HG02588 (cell line): ENCODE measurements around the gene SYNGR4.
"Not testable (repeated sequence)": the region's sequence is repeated elsewhere in the genome, so short reads cannot be mapped to it uniquely, and the experiment has no call there.

Experiments
- ATAC-seq: cut with Tn5 transposase; IDR thresholded peaks from one replicate; pipeline ENCODE4 v1.9.1; 2021; ENCODE audit warnings: mild to moderate bottlenecking, moderate library complexity; ENCODE audit not compliant: unreplicated experiment

Gene SYNGR4, protein sequence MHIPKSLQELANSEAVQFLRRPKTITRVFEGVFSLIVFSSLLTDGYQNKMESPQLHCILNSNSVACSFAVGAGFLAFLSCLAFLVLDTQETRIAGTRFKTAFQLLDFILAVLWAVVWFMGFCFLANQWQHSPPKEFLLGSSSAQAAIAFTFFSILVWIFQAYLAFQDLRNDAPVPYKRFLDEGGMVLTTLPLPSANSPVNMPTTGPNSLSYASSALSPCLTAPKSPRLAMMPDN

DNA sequence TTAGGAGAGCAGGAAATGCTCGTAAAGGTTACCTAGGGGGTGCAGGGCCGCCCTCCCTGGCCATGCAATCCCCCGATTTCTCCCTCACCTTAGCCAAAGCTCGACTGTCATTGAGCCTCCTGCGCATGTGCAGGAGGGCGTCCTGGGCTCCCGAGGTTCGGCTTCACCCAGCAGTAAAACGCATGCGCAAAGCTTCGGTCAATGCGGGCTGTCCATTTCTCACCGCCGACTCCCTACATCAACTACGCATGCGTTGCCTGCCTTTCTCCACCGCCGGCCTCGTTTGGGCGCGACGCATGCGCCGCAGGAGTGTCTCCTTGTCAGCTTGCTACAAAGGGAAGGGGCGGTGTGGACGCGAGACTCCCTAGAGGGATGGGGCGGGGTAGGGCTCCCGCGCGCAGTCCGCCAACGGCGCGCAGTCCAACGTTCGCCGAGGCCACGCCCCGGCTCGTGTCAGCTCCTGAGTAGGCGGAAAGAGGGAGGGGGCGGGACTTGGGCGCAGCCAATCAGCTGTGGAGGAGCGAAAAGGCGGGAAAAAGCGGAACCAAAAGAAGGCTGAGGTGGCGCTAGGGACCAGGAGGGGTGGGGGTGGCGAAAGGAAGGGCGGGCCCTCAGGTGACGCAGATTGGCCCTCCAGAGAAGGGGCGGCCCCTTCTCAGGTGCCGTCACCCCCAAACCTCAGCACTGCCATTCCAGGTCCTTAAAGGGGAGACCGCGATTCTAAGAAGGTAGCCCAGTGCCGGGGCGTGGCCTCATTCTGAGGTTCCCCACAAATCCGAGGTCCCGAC, at the start of gene SYNGR4, which contains the start of gene TMEM143:
Gene SYNGR4 (plus strand): TSS at position 558 of the 788 bp plus-strand sequence. CDS start 1,476 bp downstream, outside the sequence.
Gene TMEM143 (minus strand): TSS at position 131 of the 788 bp plus-strand sequence. CDS start 20 bp downstream, at position 111.
- ATAC-seq, result peak; percentile 79

DNA sequence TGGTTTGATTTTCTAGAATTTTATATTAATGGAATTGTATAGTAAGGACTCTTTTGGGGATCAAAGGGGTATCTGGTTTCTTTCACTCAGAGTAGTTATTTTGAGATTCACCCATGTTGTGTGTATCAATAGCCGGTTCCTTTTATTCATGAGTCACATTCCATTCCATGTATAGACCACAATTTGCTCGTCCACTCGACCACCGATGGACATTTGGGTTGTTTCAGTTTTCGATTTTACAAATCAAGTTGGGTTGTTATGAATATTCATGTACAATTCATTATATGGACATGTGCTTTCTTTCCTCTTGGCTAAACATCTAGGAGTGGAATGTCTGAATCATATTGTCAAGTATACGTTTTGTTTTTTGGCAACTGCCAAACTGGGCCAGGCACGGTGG, 48.5 kb upstream of the SYNGR4 start:
- no peak for ATAC-seq

DNA sequence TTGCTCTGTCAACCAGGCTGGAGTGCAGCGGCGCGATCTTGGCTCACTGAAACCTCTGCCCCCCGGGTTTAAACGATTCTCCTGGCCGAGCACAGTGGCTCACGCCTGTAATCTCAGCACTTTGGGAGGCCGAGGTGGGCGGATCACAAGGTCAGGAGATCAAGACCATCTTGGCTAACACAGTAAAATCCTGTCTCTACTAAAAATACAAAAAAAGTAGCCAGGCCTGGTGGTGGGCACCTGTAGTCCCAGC, 46.5 kb upstream of the SYNGR4 start:
- ATAC-seq, result not testable (repeated sequence)

- no peak for ATAC-seq
Measured at GRCh38 chr19:48318286-48318987, 45.7 kb upstream of the SYNGR4 start.

GRCh38 chr19:48319647-48320541, 44.3 kb upstream of the SYNGR4 start:
- ATAC-seq, result no peak

GRCh38 chr19:48321372-48321621, 42.9 kb upstream of the SYNGR4 start:
- peak; percentile 49 for ATAC-seq

DNA sequence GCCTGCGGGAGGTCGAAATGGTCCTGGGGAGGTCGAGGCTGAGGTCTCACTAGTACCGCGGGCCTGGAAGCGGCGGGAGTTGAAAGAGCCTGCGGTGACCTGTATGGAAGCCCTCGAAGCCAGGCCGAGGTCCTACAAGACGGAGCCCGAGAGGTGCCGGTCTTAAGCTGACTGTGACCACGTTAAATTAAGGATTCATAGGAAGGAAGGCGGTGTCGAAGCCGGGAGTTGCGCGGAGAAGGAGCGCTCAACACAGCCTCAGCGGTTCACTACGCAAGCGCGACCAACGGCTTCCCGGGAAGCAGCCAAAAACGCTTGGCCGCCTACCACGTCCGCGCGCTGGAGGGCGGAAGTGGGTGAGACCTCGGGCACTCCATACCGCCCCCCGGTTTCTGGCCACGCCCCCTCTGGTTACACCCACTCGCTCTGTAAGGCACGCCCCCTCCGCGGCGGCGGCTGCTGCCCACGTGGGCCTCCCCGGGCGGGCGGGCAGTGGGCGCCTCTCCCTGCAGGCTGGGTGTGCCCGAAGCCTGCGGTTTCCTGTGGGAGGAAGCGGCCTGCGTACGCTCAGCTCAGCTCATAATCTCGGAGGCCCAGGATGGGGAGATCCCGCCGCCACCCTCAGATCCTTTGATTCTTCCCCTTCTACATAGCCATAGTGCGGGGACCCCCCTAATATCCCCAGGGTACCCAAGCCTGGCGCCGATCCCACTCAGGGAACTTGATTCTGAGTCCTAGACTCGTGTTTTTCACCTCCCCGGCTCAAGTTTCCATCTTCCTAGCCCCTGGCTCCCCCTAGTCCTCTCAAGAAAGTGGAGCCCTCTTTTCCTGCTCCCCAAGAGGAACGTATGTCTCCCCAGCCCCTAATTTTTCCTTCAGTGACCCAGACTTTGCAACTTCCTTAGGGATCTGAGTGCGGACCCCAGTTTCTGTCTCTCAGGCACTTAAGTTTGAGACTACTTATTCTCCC, 42.3 kb upstream of the SYNGR4 start:
- peak; percentile 62 for ATAC-seq

DNA sequence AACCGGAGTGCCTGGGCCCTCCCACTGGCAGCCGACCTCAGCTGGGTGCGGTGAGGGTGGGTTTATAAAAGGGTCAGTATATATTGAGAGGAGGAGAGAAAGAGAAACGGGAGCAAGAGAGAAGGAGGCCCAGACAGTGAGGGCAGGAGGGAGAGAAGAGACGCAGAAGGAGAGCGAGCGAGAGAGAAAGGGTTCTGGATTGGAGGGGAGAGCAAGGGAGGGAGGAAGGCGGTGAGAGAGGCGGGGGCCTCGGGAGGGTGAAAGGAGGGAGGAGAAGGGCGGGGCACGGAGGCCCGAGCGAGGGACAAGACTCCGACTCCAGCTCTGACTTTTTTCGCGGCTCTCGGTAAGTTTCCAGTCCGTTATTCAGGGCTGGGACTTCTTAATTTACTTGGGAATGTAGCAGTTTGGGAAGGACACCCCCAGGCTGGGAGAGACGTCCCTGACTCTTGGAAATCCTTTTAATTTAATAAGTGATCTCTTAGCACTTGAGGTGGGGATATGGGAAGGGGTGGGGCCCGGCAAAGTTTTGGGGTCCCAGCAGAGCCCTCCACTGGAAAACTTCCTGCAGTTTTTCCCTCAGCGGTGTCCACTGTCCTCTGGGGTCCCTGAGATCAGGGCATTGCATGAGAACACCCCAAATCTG, 38.8 kb upstream of the SYNGR4 start, which contains the start of gene EMP3:
Gene EMP3 (plus strand): TSS at position 288 of the 646 bp plus-strand sequence. CDS start 1,293 bp downstream, outside the sequence.
- ATAC-seq, result no peak

- no peak for ATAC-seq
Measured at GRCh38 chr19:48329167-48329891, 34.8 kb upstream of the SYNGR4 start.

- peak; percentile 33 for ATAC-seq
Measured at GRCh38 chr19:48330012-48330681, 34.0 kb upstream of the SYNGR4 start.

GRCh38 chr19:48332351-48332661, 31.9 kb upstream of the SYNGR4 start:
- no peak for ATAC-seq

DNA sequence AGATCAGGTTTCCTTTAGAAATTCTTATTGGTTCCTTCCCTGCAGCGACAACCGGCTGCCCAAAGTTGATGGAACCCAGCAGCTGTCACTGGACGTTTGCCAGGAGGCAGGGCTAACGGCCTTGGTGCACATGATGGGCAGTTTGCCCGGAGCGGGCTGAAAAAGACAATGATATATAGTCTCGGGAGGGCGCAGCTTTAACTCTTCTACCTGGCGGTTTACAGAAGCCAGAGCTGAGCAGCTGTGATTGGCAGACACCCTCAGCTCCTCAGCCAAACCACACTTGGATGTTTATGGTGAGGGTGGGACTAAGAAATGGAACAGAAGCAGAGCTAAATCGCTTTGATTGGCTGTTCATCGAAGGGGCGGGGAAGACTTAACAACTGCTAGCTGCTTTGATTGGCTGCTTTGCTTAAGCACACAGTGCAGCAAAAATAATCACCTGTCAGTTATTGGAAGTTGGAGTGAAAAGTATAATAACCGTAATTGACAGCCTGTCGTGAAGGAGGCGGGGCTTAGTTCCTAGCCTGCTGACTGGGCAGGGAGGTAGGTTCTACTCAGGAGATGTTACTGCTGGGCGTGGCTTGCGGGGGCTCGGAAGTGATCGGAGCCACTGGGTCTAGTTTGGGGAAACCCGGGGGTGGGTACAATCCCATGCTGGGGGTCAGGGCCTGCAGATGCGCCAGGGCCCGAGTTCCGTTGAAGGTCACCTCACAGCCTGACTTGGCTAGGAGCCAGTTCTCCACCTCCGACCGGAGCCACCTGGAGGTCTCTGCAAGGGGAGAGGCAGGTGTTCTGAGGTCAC, 31.3 kb upstream of the SYNGR4 start:
- peak; percentile 52 for ATAC-seq

- peak; percentile 46 for ATAC-seq
Measured at GRCh38 chr19:48333467-48334384, 30.4 kb upstream of the SYNGR4 start.

DNA sequence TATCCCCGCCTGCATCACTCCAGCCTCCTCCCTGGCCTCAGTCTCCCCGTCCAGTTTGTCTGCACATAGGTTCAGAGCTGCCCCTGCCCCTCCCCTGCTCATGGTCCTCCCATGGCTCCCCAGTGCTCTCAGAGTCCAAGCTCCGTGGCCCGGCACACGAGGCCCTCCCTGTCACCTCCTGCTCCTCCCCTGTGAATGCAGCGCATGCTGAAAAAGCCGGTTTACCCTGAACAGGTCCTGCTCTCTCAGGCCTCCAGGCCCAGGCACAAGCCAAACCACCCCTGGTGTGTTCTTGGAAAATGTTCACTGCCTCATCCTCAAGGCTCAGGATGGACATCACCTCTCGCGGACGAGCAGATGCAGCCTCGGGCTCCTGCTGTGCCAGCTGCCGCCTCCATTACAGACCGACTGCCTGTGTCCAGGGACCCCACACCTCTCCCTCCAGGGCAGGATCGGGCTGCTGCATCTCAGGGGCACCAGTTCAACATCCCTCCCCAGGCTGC, 25.9 kb upstream of the SYNGR4 start:
- no peak for ATAC-seq

- no peak for ATAC-seq
Measured at GRCh38 chr19:48338802-48339503, 25.2 kb upstream of the SYNGR4 start.

DNA sequence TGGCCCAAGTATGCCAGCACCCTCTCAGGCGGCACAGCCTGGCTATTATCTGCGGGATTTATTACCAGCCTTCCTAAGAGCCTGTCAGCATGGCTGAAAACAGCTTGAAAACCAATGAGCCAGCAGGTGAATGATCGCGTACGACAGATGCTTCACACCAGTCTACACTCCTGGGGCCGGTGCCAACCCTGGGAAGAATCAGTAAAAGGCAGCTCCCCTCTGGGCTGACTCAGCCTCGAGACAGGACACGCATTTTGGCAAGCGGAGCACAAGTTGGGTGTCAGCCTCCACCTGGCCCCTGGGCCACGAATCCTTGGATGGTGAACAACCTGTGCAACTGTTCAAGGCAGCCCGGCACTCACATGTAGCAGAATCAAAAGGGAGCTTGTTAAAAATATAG, 23.2 kb upstream of the SYNGR4 start:
- ATAC-seq, result no peak
